Left hindlimb (tissue), 1 donor: ENCODE measurements around the gene CLIC5.

Experiments
- DNase-seq: peaks from one replicate; pipeline ENCODE4 v3.0.0-alpha.2; 2018

The CLIC5 gene

DNA sequence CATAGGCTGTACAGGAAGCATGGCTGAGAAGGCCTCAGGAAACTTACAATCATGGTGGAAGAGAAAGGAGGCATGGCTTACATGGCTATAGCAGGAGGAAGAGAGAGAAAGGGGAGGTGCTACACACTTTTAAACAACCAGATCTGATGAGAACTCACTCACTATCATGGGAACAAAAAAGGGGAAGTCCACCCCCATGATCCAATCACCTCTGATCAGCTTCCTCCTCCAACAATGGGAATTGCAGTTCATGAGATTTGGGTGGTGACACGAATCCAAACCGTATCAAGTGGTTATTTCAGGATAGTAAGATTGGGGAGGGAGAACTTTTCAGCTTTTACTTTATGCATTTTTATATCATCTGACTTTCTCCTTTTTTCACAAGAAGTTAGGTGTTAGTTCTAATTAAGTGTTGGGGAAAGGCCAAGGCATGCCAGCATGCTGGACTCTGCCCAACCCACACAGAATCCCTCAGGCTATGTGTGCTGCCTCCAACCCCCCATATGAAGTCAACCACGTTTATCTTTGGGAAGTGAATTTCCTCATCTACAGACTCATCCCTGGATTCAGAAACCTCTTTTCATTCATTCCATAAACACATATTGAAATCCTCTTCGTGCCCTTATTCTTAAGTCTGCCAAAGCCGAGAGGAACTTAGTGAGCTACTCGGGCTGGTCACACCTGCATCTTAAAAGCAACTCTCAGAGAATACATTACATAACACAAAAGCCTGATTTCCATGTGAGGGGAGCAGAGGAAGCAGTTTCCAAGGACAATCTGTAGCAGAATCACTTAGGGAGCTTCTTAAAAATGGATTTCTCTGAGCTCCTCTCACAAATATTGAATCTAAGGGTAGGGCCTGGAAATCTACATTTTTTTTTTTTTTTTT lies 16.7 kb upstream of the CLIC5 start:
- DNase-seq: no peak

GRCh38 chr6:46029602-46030001 lies 13.9 kb upstream of the CLIC5 start:
- DNase-seq: no peak

DNA sequence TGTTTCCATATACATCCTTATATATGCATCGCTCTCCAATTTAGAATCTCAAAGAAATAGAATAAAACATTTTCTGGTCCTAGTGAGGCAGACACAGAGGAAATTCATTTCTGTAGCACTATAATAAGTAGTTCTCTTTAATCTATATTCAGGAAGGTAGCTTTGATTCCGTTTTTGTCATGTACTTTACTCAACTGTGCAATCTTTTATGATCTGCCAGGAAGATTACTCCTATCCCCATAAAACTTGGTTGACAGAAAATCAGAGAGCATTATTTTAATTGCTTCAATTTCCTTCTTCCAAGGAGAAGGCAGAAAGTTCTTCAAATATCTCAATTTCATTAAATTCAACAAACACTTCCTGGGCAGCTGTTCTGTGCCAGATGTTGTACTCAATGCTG lies 10.6 kb upstream of the CLIC5 start:
- no peak for DNase-seq

GRCh38 chr6:46025573-46025972 lies 9.9 kb upstream of the CLIC5 start:
- no peak for DNase-seq

DNA sequence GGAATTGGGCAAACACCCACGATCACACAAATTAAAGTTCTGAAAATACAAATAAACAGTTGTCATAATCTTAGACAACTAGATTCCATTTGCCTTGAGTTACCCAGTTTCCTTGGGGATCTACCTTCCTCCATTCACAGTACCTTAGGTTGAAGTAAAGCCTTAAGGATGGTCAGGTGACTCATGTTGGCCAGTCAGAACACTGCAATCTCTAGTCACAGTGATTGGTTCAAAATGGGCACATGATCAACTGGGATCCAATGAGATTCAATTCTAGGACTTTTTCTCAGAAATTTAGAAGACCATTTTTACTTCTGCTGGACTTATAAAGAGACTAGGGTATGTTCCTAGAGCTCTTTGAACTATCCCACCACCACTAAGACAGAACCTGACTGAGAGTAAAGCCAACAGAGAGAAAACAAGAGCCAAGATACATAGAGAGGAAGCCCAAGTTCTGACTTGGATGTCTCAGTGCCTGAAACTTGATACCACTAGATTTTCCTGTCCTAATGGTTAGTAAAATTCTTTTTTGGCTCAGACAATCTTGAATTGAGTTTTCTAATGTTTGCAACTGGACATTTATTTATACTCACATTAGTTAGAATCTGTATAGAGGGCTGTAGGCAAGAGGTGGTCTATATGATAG lies 8.6 kb upstream of the CLIC5 start:
- no peak for DNase-seq

GRCh38 chr6:46023216-46023915 lies 7.7 kb upstream of the CLIC5 start:
- DNase-seq: no peak

GRCh38 chr6:46022106-46022948 lies 6.7 kb upstream of the CLIC5 start:
- DNase-seq: no peak

DNA sequence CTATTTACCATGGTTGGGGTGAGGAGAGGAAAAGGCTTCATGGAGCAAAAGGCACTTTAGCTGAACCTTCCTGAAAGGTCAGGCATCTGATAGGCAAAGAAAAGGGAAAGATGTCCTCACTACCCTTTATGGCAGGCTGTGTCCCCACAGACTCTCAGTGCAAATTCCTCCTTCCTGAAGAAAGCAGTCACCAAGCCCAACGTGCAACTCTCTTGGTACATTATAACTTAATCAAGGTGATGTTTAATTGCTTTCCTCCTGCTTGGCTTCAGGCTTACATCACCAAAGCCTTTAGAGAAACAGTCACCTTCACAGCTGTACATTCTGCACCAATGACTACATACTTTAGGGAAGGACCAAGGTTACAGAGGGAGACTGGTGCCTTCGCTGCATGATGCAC lies 2.1 kb upstream of the CLIC5 start:
- no peak for DNase-seq

DNA sequence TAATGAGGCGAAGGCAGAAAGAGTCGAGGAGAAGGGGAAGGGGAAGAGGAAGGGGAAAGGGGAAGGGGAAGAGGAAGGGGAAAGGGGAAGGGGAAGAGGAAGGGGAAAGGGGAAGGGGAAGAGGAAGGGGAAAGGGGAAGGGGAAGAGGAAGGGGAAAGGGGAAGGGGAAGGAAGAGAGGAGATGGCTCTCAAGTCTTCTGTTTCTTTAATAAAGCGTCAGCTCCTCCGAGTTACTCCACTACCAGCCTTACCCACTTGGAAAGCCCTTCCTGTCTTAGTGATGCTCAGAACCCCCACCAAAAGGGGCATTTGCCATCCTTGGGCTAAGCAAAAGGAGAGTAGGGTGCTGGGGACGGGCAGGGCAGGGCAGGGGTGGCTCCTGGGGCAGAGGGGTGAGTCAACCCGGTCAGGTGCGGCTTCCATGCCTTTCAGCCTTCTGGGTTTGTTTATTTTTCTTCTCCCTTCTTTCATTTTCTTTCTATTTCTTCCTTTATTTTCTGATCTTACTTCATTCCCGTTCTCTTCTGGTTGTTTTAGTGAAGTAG lies 476 bp upstream of the CLIC5 start:
- DNase-seq: no peak

DNA sequence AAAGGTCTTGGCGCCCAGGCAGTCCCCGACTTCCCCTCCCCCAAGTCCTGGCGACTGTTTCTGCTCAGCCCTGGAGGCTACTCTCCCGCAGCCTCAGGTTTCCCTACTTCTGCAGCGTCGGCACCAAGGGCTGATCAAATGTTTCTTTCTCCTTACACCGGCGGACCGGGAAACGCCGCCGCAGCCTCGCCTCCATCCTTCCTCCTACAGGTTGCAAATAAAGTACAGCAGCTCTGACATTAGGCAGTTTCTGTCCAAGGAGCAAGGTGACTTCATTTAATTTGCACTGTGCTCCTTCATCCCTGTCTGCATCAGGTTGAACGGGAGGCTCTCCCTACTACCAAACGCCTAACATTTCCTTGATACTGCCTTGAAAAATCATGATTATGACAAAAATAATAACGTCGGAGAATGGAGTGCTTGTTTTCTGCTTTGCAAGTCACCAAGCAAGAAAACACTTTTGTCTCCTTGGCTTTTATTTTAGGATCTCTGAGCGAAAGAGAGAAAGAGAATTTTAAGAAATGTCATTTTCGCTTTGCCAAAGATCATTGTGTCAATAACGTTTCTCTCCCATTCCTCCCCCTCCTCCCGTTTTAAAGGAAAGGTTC lies 1.0 kb downstream of the CLIC5 start:
- DNase-seq: peak; percentile 41

- no peak for DNase-seq
Observed at GRCh38 chr6:46014046-46014445, 1.6 kb downstream of the CLIC5 start.

DNA sequence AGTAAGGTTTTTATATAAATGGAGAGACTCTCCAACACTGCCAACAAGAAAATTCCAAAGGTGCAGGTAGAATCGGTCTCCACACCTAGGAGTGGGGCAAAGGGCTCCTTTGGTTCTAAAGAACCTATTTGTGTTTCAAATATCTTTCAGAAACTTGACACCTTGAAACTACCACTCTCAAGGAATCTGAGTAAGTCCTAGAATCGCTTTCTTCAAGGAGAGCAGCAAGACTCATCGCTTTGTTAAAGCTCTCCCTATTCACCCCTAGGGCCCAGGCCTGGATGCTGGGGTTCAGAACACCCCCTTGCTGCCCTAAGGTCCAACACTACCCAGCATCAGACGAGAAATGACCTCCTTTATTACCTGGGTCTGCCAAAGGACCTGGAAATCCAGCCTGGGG lies 2.0 kb downstream of the CLIC5 start:
- no peak for DNase-seq

GRCh38 chr6:46012834-46013233 lies 2.8 kb downstream of the CLIC5 start:
- DNase-seq: no peak

- DNase-seq: no peak
Observed at GRCh38 chr6:46011188-46012085, 4.2 kb downstream of the CLIC5 start.

DNA sequence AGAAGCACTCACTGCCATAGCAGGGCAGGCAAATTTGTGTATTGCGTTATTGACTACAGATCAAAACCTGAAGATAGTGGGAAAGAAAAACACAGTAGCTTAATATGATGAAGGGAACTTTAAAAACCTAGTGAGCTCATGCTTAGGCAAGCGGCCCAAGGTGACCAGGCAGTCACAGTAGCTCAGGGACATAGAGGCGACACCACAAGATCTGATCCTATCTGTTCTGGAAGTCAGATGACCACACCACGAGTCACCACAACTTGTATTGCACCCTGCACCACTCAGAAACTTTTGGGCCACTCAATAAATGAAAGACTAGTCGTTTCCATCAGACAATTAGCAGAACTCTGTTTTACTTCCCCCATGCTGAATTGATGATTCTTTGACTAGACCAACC lies 4.9 kb downstream of the CLIC5 start:
- DNase-seq: no peak

- no peak for DNase-seq
Observed at GRCh38 chr6:46010270-46010669, 5.4 kb downstream of the CLIC5 start.

- DNase-seq: no peak
Observed at GRCh38 chr6:46002264-46002663, 13.4 kb downstream of the CLIC5 start.

DNA sequence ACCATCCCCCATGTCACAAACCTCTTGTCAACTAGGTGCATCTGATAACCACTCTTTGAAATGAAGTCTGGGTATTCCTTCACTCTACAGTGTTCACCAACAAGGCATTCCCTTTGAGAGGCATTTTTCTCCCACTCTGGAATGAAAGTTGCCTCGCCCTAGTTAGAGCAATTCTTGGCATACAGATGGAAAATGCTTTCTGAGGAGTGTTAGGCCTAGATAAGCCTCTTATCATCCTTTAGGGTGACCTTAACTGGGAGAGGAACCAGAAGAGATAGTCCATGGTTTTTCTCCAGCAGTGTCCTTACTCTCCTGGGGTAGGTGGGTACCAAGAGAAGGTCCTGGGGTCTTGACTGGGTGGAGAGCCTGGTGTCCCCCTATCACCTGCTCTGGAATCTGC lies 14.8 kb downstream of the CLIC5 start:
- no peak for DNase-seq

- DNase-seq: no peak
Observed at GRCh38 chr6:45998524-45998923, 17.1 kb downstream of the CLIC5 start.

GRCh38 chr6:45997875-45998506 lies 17.7 kb downstream of the CLIC5 start:
- no peak for DNase-seq

- DNase-seq: no peak
Observed at GRCh38 chr6:45991189-45991588, 24.5 kb downstream of the CLIC5 start.
